Measurements from ENCODE around the gene OR7C1.
A peak's percentile ranks its signal among the peaks of the same experiment; 100 is the strongest.
"Not testable (repeated sequence)": the region's sequence is repeated elsewhere in the genome, so short reads cannot be mapped to it uniquely, and the experiment has no call there.

OR7C1 gene

DNA sequence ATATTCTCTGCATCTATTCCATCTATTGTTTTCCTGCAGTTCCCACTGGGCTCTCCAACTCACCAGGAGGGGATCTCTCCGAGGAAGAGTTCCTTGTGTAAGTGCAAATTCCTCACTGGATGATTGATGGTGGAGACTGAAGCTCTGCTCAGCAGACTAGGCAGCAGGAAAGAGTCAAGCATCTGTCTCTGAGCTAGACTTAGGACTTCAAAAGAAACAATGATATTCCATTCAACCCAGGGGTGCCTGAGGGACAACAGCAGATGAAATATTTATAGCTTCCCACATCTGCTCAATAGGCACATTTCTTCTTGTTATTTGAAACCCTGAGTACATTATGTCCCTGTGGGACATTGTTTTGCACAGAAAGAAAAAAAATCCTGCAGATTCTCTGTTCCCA, at the start of gene OR7C1, which contains the start of gene OR7A5:
Gene OR7C1 (minus strand): TSS at position 175 of the 400 bp plus-strand sequence. CDS start 35,049 bp downstream, outside the sequence.
Gene OR7A5 (minus strand): TSS at position 175 of the 400 bp plus-strand sequence. CDS start 6,944 bp downstream, outside the sequence.
- DNase-seq, result no peak

DNA sequence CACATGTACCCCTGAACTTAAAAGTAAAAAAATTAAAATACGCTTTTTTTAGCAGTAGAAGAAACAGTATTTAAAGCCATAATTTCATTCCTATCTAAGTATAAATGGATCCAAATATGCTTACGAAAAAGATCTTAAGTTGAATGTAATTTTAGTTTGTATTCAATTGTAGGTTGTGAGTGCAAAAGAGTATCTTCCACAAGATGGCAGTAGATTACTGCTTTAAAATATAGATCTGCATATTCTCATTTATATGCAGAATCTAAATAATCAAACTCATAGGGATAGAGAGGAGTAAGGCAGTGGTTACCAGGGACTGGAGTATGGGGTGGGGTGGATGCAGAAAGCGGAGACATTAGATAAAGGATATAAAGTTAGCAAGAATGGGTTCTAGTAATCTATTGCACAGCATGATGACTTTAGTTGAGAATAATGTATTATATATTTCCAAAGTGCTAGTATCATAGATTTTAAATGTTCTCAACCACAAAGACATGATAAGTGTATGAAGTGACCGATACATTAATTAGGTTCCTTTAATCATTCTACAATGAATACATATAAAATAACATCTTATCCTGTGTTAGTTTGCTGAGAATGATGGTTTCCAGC, 36.7 kb upstream of the OR7C1 start:
- no peak for DNase-seq

DNA sequence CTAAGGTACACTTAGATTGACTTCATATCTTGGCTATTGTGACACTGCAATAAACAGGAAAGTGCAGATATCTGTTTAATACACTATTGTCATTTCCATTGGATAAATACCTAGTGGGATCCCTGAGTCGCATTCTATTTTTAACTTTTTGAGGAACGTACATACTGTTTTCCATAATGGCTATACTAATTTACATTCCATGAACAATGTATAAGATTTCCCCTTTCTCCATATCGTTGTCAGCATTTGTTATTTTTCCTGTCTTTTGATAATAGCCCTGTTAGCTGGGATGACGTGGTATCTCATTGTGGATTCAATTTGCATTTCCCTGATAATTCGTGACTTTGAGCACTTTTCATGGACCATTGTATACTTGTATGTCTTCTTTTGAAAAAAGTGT, 33.5 kb upstream of the OR7C1 start:
- DNase-seq, result no peak

DNA sequence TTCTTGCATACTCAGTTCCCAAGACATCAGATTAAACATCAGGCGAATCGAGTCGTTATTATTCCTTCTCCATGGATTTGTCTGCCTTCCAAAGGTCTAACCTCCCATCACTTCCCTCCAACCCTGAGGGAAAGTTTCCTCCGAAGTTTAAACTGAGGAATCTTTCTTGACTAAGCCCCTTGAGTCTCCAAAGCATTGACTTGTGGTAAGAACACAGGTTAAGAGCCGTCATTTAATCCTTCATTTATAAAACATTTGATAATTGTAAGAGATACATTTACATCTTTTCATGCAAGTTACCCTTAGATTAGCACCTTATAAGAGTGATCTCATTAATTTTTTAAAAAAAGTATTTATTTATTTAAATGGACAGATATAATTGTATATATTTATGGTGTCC, 13.8 kb upstream of the OR7C1 start, which contains the start of gene OR7A10:
Gene OR7A10 (minus strand): TSS at position 101 of the 400 bp plus-strand sequence. CDS start 7,045 bp downstream, outside the sequence.
- no peak for DNase-seq

DNA sequence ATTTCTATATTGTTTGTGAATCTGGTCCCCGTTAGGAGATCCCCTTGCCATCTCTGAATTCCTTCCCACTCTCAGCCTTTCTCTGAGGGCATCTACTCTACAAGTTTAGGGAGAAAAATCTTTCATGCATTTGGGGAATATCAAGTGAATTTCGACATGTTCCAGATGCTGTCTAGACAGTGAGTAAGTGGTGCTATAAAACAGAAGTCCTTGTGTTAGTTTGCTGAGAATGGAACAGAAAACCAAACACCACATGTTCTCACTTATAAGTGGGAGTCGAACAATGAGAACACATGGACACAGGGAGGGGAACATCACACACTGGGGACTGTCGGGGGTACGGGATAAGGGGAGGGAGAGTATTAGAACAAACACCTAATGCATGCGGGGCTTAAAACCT, 8.6 kb upstream of the OR7C1 start:
- no peak for DNase-seq

DNA sequence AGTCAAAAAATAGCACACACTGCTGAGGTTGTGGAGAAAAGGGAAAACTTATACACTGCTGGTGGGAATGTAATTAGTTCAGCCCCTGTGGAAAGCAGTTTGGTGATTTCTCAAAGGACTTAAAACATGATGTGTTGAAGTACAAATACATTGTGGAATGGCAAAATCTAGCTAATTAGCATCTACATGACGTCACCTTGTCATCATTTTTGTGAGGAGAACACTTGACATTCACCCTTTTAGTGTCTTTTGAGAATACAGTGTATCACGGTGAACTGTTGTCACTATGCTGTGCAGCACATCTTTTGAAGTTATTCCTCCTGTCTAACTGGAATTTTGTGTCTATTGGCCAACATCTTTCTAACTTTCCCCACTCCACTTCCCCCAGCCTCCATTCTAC, 8.2 kb upstream of the OR7C1 start:
- no peak for DNase-seq

DNA sequence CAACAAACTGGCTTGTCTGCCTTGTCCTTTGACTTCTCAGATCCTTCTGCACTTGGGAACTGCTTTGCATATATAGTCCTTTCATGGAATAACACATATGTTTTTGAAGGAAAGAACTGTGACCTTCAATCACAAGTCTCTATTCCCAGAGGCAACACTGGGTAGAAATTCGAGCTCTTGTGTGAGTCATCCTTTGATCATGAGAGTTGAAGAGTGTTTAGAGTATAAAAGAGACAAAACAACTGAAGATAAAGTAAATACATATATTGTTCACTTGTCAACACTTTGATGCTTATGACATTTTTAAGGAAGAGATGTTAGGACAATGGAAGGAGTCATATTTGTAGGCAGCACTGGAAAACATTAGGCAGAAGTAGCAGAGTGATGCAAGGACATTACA, 5.2 kb upstream of the OR7C1 start:
- DNase-seq, result no peak

DNA sequence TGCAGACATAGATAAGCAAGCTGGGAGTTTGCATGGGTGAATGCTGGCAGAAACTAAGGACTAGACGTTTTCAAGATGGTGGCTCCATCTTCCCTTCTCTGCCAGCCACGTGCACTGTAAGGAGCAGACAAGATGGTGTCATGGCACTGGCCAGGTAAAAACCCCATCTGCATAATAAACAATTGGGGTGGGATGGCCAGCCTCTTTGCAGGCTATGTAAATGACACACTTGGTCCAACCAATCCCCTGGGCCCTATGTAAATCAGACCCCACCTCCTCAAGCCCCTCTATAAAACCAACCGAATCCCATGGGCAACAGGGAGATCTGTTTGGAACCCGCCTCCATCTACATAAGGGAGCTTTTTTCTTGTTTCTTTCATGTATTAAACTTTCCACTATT, 2.4 kb upstream of the OR7C1 start:
- DNase-seq, result no peak

DNA sequence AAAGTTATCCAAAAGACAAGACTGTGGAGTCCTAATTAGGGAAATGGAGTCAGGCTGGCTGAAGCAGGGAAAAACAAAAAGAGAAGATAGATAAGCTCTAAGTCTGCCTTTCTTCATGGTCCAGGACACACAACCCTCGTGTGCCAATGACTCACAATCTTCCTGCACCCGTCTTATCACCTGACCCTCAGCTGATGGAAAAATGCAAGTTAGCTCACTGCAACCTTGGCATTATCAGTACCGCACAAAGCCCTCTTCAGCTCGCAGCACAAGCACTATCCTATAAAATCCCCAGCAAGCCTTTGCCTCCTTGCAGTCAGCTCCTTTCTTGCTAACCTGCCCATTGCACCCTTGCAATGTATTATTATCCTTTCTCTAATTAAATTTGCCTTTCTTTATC, 4.3 kb downstream of the OR7C1 start:
- no peak for DNase-seq

DNA sequence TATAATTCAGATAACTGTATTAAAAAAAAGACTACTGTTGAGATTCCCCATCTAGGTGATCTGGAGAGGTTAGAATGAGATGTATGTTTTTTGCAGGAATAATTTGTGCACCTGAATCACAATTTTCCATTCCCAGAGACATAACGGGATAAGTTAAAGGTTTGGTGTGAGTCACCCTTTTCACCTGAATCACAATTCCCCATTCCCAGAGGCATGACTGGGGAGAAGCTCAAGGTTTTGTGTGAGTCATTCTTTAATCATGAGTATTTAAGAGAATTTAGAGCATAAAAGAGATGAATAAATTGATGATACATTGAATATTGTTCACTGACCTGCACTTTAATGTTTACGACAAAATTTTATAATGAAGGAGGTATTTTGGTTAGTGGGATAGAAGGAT, 9.0 kb downstream of the OR7C1 start:
- no peak for DNase-seq

DNA sequence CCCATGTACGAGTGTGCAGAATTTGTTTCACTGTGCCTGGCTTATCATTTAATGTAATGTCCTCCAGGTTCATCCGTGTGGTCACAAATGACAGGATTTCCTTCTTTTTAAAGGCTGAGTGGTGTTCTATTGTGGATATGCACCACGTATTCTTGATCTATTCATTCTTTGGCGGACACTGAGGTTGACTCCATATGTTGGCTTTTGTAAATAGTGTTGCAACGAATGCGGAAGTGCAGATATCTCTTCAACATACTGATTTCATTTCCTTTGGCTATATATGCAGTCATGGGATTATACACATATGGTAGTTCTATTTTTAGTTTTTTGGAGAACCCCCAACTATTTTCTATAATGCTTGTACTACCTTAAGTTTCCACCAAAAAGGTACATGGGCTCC, 13.0 kb downstream of the OR7C1 start:
- no peak for DNase-seq

DNA sequence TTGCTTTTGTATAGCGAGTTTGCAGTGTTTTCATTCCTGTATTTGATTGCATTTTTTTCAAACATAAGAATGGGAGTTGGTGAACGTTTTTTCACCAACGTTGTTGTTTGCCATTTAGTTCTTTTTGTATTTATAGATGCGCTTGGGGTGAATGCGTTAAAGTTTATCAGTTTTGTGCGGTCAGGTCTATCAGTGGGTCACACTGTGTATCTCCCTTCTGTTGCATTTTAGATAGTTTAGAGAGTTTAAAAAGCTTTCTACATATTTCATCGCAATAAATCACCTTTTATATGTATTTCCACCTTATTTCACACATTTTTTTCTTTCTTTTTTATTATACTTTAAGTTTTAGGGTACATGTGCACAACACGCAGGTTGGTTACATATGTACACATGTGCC, 16.4 kb downstream of the OR7C1 start:
- DNase-seq, result no peak

DNA sequence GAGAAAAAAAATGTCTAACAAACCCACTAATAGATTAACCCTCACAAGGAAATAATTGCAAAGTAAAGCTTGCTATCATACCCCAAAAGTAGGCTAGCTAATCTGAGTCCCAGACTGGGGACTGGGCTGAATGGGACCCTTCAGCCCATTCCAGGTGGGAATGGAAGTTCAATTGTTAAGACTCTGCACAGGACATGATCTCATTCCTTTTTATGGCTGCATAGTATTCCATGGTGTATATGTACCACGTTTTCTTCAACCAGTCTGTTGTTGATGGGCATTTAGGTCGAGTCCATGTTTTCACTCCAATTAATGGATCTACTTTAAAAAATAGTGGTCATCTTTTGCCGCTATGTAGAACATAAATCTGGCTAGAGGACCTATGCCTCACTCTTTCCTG, 17.9 kb downstream of the OR7C1 start:
- no peak for DNase-seq

DNA sequence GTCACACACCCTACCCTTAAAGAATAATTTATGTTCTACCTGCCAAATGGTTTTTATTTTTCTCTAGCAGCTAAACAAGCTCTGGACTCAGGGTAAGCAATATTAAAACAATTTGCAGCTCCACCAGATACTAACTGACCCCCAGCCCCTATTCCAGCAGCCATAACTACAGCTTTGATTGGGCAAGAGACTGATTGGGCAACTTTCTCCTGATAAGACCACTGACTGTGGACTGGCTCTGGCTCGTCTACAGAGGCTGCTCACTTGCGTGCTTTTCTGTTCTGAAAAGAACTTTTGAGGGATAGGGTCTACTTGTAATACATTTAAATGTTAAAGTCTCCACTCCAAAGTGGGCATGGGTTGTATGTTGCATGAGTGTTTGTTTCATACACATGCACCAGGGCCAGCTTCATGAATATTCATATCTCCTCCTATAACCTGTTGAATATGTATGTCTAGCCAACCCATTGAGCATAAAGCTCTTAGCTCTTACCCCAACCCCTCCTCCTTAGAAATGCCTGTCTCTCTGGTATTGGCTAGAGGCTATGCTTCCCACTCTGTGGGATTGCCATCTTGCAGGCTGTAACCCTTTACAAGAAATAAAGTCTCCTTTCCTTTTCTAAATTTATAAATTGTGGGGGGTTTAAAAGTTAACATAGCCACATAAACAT, 19.9 kb downstream of the OR7C1 start:
- no peak for DNase-seq

DNA sequence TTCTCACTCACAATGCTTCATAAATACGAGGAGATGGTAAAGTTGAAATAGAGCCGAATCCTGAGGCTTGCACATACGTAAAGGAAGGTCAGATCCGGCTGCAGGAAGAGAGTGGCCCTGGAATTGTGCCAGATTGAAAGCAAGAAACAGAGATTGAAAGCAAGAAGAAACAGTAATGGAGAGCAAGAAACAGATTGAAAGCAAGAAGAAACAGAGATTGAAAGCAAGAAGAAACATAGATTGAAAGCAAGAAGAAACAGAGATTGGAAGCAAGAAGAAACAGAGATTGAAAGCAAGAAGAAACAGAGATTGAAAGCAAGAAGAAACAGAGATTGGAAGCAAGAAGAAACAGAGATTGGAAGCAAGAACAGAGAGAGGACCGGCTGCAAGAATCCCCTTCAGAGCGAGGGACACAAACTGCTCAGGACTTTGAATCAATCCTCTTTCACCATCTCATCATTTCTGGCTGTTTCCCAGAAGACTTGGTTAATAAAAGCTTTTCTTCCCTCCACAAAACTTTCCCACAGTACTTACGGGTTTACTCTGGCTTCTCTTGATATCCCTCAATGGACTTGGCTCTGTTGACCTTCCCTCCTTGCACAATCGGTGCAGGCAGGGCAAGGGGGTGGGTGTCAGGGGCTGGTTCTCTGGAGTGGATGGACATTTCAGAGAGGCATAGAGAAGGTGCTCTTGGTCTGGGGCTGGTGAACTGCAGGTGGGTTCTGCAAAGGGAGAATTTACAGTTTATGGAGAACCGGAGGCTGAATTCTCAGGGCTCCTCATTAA, 25.5 kb downstream of the OR7C1 start:
- DNase-seq, result no peak

DNA sequence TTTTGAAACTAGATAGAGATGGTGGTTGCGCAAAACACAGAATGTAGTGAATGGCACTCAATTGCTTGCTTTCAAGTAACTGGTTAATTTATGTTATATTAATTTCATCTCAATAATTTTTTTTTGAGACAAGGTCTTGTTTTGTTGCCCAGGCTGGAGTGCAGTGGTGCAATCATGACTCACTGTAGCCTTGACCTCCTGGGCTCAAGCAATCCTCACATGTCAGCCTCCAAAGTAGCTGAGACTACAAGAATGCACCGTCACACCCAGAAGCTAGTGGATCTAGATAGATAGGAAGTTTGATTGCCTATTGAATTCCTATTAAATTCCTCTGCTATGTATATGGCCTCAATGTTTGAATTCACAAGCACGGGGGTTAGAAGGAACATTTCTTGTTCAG, 30.2 kb downstream of the OR7C1 start:
- no peak for DNase-seq

DNA sequence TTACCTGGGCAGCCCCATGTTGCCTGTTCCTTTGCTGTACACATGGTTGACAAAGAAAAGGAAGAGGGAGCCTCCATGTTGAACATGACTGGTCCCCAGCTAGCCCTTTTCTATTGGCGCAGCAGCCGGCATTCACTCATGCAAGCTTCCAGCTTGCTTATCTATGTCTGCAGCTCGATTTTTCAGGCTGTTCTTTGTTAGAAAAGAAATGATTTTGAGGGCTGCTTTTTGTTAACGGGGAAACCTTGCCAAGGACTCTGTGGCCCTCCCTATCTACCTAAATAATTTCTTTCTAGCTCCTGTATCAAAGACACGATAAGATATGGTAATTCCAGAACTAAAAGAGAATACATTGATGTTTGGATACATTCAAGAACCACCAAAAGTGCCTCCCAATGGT, 36.2 kb downstream of the OR7C1 start:
- DNase-seq, result no peak

DNA sequence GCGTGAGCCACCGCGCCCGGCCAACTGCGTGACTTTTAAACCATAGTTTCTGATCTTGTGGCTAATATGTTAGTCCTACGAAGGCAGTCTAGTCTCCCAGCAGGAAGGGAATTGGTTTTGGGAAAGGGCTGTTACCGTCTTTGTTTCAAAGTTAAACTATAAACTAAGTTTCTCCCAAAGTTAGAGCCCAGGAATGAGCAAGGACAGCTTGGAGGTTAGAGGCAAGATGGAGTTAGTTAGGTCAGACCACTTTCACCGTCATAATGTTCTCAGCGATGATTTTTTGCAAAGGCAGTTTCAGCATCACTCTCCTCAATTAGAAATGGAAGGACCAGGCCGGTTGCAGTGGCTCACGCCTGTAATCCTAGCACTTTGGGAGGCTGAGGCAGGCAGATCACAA, 39.0 kb downstream of the OR7C1 start:
- DNase-seq, result no peak

DNA sequence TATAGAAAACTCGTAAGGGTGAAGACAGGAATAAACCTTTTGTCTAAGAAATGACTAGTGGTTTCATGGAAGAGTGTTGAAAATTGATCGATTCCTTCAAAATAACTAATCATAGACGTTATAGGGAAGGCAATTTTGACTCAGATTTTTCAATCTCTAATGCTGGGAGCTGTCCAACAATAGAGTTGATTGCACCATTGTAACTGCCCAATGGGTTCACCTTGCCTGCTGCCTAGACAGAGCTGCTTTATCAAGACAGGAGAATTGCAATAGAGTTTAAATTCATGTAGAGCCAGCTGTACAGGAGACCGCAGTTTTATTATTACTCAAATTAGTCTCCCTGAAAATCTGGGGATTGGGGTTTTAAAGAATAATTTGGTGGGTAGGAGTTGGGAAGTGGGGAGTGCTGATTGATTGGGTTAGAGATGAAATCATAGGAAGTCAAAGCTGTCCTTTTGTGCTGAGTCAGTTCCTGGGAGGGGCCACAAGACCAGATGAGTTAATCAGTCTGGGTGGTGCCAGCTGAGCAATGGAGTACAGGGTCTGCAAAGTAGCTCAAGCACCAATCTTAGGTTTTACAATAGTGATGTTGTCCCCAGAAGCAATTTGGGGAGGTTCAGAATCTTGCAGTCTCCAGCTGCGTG, 39.8 kb downstream of the OR7C1 start:
- DNase-seq, result no peak

DNA sequence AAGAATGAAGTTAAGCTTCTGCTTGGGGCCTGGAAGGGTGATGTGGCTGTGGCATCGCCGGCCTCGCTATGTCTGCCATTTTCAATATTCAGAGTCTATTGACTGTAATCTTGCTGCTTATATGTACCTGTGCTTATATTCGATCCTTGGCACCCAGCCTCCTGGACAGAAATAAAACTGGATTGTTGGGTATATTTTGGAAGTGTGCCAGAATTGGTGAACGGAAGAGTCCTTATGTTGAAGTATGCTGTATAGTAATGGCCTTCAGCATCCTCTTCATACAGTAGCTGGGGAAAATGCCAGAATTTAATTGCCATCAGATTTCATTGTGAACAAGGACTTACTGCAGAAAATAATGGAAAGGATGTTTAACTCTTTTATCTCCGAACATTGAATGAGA, 42.7 kb downstream of the OR7C1 start:
- DNase-seq, result not testable (repeated sequence)

DNA sequence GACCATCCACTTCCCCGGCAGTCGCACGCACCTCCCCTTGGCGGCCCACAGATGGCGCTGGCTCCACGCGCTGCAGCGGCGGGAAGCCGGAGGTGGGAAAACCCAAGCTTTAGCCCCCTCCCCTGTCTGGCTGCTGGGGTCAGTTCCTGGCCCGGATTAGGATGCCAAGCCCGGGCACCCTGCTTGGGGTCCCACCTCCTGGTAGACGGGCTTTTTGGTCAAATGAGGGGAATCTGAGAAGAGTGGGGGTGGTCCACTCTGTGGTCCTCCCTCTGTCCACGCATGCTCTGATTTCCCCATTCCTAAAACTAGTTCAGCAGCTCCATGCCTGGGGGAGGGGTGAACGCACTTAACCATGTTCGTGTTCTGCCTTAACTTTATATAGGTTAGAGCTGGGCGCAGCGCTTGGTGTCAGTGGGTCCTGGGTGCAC, 48.5 kb downstream of the OR7C1 start:
- DNase-seq, result peak; percentile 11

DNA sequence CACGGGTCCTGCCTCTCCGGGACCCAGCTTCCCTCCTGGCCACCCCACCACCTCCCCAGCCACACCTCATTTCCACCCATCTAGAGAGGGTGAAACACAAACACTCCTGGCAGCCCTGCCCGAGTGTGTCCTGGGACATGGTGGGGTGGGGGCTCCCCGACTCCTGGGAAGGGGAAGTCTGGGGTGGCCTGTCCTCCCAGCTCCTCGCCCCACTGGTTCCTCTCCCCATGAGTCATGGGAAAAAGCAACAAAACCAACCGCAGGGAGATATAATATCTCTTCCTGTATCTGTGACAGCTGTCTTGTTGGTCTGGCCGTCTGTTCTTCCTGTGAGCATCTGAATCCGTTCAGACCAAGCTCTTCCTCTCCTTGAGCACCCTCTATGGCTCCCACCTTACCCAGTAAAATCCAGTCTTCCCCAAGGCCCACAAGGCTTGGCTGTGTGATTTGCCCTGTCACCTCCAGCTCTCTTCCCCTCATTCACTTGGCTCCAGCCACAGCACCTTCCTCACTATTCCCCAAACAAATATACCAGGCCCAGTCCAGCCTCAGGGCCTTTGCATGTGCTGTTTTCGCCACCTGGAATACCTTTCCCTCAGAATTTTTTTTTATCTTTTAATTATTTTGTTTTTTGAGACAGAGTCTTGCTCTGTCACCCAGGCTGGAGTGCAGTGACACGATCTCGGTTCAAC, 49.7 kb downstream of the OR7C1 start:
- not testable (repeated sequence) for DNase-seq

DNA sequence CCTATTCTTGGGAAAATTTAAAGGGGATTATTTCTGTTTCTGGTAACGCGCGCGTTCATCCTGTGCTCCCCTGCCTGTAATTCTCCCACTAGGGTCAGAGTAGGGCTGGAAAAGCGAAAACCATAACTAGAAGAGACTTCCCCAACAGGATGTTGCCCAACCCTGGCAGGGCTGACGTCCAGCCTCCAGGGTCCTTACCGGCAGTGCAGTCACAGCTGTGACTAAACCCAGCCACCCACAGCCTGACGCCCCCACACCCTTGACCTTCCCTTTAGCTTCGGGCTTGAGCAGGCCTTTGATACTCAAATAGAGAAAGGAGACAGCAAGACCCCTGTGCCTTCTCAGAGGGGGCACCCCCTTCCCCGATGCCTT, 50.3 kb downstream of the OR7C1 start:
- DNase-seq, result not testable (repeated sequence)
